K562 (cell line): ENCODE measurements around the gene BIRC3.

Source experiments
- ATF7 ChIP-seq: fragments of 450-650 bp; IDR thresholded peaks from 2 replicates; pipeline ENCODE4 v1.7.1; 2014; ENCODE audit warnings: mild to moderate bottlenecking, moderate library complexity
- BRF1 ChIP-seq: IDR thresholded peaks from 3 replicates; pipeline ENCODE4 v1.6.1; 2011; ENCODE audit warnings: borderline replicate concordance, mild to moderate bottlenecking; ENCODE audit not compliant: insufficient read length; ENCODE audit errors: extremely low read depth
- CTCF ChIP-seq, 3 experiments: IDR thresholded peaks in 2 of 3; conservative IDR thresholded peaks in 1 of 3; 2 replicates each; pipeline ENCODE4 v1.5.1; 2011 to 2012; ENCODE audit warnings: low read length in 3 of 3, mild to moderate bottlenecking in 3 of 3, control low read depth in 2 of 3, improper control_type of control experiment in 1 of 3, inconsistent platforms in 1 of 3, low read depth in 1 of 3, mixed read lengths in 1 of 3, moderate library complexity in 1 of 3; ENCODE audit not compliant: insufficient read depth in 2 of 3
- FOXJ3 ChIP-seq: sonication (generic); formaldehyde crosslinking; IDR thresholded peaks from 2 replicates; pipeline ENCODE4 v1.4.0; 2020; ENCODE audit warnings: mild to moderate bottlenecking, missing genetic modification reagents
- MBD2 ChIP-seq: sonication (generic); IDR thresholded peaks from 2 replicates; pipeline ENCODE4 v1.6.1; 2016; ENCODE audit warnings: low read depth, borderline replicate concordance
- POLR2A ChIP-seq: fragments of 450-650 bp; conservative IDR thresholded peaks from 2 replicates; pipeline ENCODE4 v1.6.1; 2016
- SRF ChIP-seq, 2 experiments: fragments of 250-450, 450-650 bp in 1 of 2; sonication (Bioruptor Pico) in 1 of 2; sonication (generic) in 1 of 2; formaldehyde crosslinking; IDR thresholded peaks; 2 replicates each; pipeline versions ENCODE4 v1.5.0 to v1.5.1; 2020 to 2022; ENCODE audit warnings: mild to moderate bottlenecking in 1 of 2, missing genetic modification reagents in 1 of 2
- SRSF9 ChIP-seq: fragments of 200-400 bp; formaldehyde crosslinking; IDR thresholded peaks from 2 replicates; pipeline ENCODE4 v1.6.1; 2017; ENCODE audit warnings: low read depth, low read length, borderline replicate concordance
- THAP12 ChIP-seq: fragments of 250-450 bp; sonication (Bioruptor Pico); IDR thresholded peaks from 2 replicates; pipeline ENCODE4 v1.9.0; 2021; ENCODE audit warnings: mild to moderate bottlenecking, inconsistent platforms
- ZNF561 ChIP-seq: fragments of 450-650 bp; formaldehyde crosslinking; conservative IDR thresholded peaks from 2 replicates; pipeline ENCODE4 v1.4.0; 2020; ENCODE audit warnings: mild to moderate bottlenecking, moderate library complexity
- TF ChIP-seq, protein P1 (sequence below), 2 experiments: fragments of 450-650 bp in 1 of 2; sonication (generic) in 1 of 2; formaldehyde crosslinking in 1 of 2; IDR thresholded peaks in 1 of 2; conservative IDR thresholded peaks in 1 of 2; 2 replicates each; pipeline versions ENCODE4 v1.6.1 to v1.8.1; 2016 to 2023; ENCODE audit warnings: mild to moderate bottlenecking in 2 of 2, moderate library complexity in 2 of 2, inconsistent platforms in 1 of 2, missing genetic modification reagents in 1 of 2
- TF ChIP-seq, protein P2 (sequence below): sonication (generic); formaldehyde crosslinking; IDR thresholded peaks from 2 replicates; pipeline ENCODE4 v1.9.0; 2022; ENCODE audit warnings: mild to moderate bottlenecking, missing genetic modification reagents

- TF ChIP-seq ZNF561 (CRISPR knock-in tag) (no peak), SRF (CRISPR knock-in tag; IDR thresholded peaks at IDR 0.05) (no peak), CTCF (IDR thresholded peaks at IDR 0.05 in 2 of 3, conservative IDR thresholded peaks at IDR 0.05 in 1 of 3; ENCODE audit: insufficient read depth in 2 of 3, low read depth in 1 of 3, low read length in 3 of 3) (no peak), SRSF9 (no peak), MBD2 (no peak), THAP12 (CRISPR knock-in tag) (no peak), POLR2A (no peak), BRF1 (no peak), FOXJ3 (CRISPR knock-in tag) (no peak), ATF7 (no peak)
- TF ChIP-seq, protein P1, sequence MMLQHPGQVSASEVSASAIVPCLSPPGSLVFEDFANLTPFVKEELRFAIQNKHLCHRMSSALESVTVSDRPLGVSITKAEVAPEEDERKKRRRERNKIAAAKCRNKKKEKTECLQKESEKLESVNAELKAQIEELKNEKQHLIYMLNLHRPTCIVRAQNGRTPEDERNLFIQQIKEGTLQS (IDR thresholded peaks at IDR 0.05): no peak
- TF ChIP-seq, protein P1 (CRISPR knock-in tag; conservative IDR thresholded peaks at IDR 0.05): no peak
- TF ChIP-seq, protein P2, sequence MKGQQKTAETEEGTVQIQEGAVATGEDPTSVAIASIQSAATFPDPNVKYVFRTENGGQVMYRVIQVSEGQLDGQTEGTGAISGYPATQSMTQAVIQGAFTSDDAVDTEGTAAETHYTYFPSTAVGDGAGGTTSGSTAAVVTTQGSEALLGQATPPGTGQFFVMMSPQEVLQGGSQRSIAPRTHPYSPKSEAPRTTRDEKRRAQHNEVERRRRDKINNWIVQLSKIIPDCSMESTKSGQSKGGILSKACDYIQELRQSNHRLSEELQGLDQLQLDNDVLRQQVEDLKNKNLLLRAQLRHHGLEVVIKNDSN (CRISPR knock-in tag): no peak
Observed at GRCh38 chr11:102322560-102322959, 5.3 kb downstream of the BIRC3 start.
